HCT116 (cell line): ENCODE results near the gene ZNF619.
A peak's percentile ranks its signal among the peaks of the same experiment; 100 is the strongest.

Experiments used
- CTCF ChIP-seq, 3 experiments: fragments of 200-600 bp in 1 of 3; sonication (generic) in 1 of 3; IDR thresholded peaks in 2 of 3; conservative IDR thresholded peaks in 1 of 3; 2 replicates each; pipeline ENCODE4 v1.5.1; 2012 to 2017; ENCODE audit warnings: low read depth in 2 of 3, low read length in 2 of 3, antibody characterized with exemption in 1 of 3, borderline replicate concordance in 1 of 3, control low read depth in 1 of 3, mild to moderate bottlenecking in 1 of 3, mixed read lengths in 1 of 3, mixed run types in 1 of 3, moderate library complexity in 1 of 3; ENCODE audit not compliant: insufficient read depth in 1 of 3
- SP1 ChIP-seq: IDR thresholded peaks from 2 replicates; pipeline ENCODE4 v1.6.1; 2012; ENCODE audit warnings: low read depth
- TCF7L2 ChIP-seq: IDR thresholded peaks from 2 replicates; pipeline ENCODE4 v1.7.0; 2011; ENCODE audit warnings: borderline replicate concordance, inconsistent platforms; ENCODE audit not compliant: insufficient read depth, insufficient read length; ENCODE audit errors: extremely low read depth
- ZBTB33 ChIP-seq: IDR thresholded peaks from 2 replicates; pipeline ENCODE4 v1.6.1; 2011; ENCODE audit warnings: mild to moderate bottlenecking, low read length, moderate library complexity; ENCODE audit not compliant: insufficient replicate concordance; ENCODE audit errors: extremely low read depth

DNA sequence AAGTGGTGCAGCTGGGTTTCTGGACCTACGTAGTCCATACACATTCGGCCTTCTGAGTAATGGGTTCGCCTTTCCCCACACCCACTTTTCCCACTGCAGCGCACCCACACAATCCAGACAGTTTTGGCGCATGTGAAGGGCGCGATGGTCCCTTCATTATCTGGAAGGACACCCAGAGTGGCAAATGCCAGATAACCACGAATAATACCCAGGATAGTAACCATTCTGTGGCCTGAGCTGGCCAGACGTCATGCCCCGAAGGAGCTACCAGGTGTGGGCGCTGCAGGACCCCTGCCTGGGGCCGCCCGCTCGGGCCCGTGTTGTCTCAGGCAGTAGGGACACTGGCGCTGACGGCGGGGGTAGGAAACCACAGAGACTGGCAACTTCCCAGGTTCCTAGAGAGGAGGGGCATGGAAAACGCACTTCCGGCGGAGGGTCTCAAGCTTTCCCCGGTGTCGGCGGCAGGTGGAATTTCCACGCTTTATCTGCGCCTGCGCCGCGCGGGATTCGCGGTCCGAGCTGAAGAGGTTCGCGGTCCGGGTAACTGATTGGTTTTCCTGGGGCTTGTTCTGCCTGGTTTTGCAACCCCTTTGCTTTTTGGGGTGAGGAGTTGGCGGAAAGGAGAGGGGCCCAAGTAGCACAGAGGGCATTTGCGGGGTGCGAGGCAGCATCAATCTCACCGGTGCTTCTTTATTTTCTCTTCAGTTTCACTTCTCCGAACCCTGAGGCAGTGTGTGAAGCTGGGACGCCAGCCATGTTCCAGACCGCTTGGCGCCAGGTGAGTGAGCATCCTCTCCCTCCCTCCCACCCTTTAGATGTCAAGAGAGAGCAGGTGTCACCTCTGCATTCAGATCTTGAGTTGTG, 28.9 kb downstream of the ZNF619 start, which contains the start of gene ZNF620:
- TF ChIP-seq CTCF (IDR thresholded peaks at IDR 0.05 in 2 of 3, conservative IDR thresholded peaks at IDR 0.05 in 1 of 3; ENCODE audit: borderline replicate concordance in 1 of 3, insufficient read depth in 1 of 3, low read depth in 2 of 3, low read length in 2 of 3): peak in 2 of 3 experiments; percentile 42 to 51; a peak in 4 of 6 replicates
- TF ChIP-seq SP1: no peak
- peak; percentile 11 for TF ChIP-seq TCF7L2
- no peak for TF ChIP-seq ZBTB33
